A673 (cell line): ENCODE measurements around the gene PRR11. TPM values are rescaled to one million over a fixed set of nuclear protein-coding genes. Genes with fewer than 3 reads are reported as not detected.

ENCODE experiments used
- Bru-seq: library from RNA; stranded (reverse); fragments of 400-500 nt; gene quantifications from one replicate; lab custom pipeline; 2021; lab: Mats Ljungman, UMichigan
- BruChase-seq, 2 experiments: library from RNA; stranded (reverse); fragments of 400-500 nt; gene quantifications; one replicate each; lab custom pipeline; 2021; lab: Mats Ljungman, UMichigan
- BruUV-seq: library from RNA; stranded (reverse); fragments of 400-500 nt; replicated peaks from 2 replicates; lab custom pipeline; 2021; lab: Mats Ljungman, UMichigan
- CTCF ChIA-PET: fragments of 300-600 bp; sonication (Branson Sonifier 250); formaldehyde crosslinking; loops from one replicate; lab custom pipeline; 2022; ENCODE audit warnings: antibody characterized with exemption; lab: Charles Lee
- POLR2A ChIA-PET: fragments of 300-600 bp; sonication (Branson Sonifier 250); formaldehyde crosslinking; loops from one replicate; lab custom pipeline; 2022; ENCODE audit warnings: antibody characterized with exemption; ENCODE audit not compliant: low non-redundant PET; lab: Charles Lee
- DNase-seq: peaks from one replicate; pipeline ENCODE4 v3.0.0-alpha.2; 2015; ENCODE audit warnings: low spot score
- H3K27ac ChIP-seq: fragments of 200-600 bp; sonication (generic); 2 replicates; pipeline ENCODE4 v1.5.1; 2016; ENCODE audit warnings: mixed run types, low read depth, mild to moderate bottlenecking, mixed read lengths, antibody characterized with exemption, low read length; ENCODE audit not compliant: poor library complexity, severe bottlenecking
- H3K27me3 ChIP-seq: fragments of 200-600 bp; sonication (generic); replicated peaks from 2 replicates; pipeline ENCODE4 v1.6.1; 2017; ENCODE audit warnings: mixed run types, low read depth, mild to moderate bottlenecking, mixed read lengths, antibody characterized with exemption, low read length; ENCODE audit not compliant: insufficient read depth, poor library complexity
- H3K36me3 ChIP-seq: fragments of 200-600 bp; sonication (generic); 2 replicates; pipeline ENCODE4 v1.6.1; 2016; ENCODE audit warnings: mixed run types, mild to moderate bottlenecking, mixed read lengths, antibody characterized with exemption, low read length; ENCODE audit not compliant: insufficient read depth, poor library complexity, severe bottlenecking
- H3K4me1 ChIP-seq: fragments of 200-600 bp; sonication (generic); 2 replicates; pipeline ENCODE4 v1.6.1; 2017; ENCODE audit warnings: mixed run types, mild to moderate bottlenecking, mixed read lengths, antibody characterized with exemption, low read length; ENCODE audit not compliant: insufficient read depth, poor library complexity, severe bottlenecking
- H3K4me3 ChIP-seq: fragments of 200-600 bp; sonication (generic); 2 replicates; pipeline ENCODE4 v1.5.1; 2016; ENCODE audit warnings: low read depth, mixed run types, mild to moderate bottlenecking, mixed read lengths, low read length; ENCODE audit not compliant: poor library complexity, severe bottlenecking
- H3K9me3 ChIP-seq: fragments of 200-600 bp; sonication (generic); 2 replicates; pipeline ENCODE4 v1.6.1; 2016; ENCODE audit warnings: mixed run types, low read depth, mild to moderate bottlenecking, mixed read lengths, antibody characterized with exemption, low read length; ENCODE audit not compliant: poor library complexity, severe bottlenecking
- EZH2 ChIP-seq: fragments of 200-600 bp; sonication (generic); IDR thresholded peaks from 2 replicates; pipeline ENCODE4 v1.6.1; 2017; ENCODE audit warnings: borderline replicate concordance, low read depth, mild to moderate bottlenecking, mixed read lengths, antibody characterized with exemption, low read length; ENCODE audit not compliant: poor library complexity, severe bottlenecking
- intact Hi-C: fragments of 100-400 bp; cut with micrococcal nuclease; formaldehyde crosslinking; loops from one replicate; pipeline ENCODE4 v1.10.0; 2022; ENCODE audit not compliant: unreplicated experiment
- long read RNA-seq: library from polyadenylated mRNA; stranded (forward); transcript quantifications from one replicate; pipeline ENCODE4 v2.0.0, GENCODE V29; 2022
- total RNA-seq: library from RNA; stranded (reverse); gene quantifications from 2 replicates; pipeline ENCODE4 v1.2.3, GENCODE V29; 2021
- TF ChIP-seq, protein P1 (sequence below): fragments of 300-800, 200-600 bp; sonication (generic); conservative IDR thresholded peaks from 2 replicates; pipeline ENCODE4 v1.5.1; 2017; ENCODE audit warnings: low read depth, mild to moderate bottlenecking, antibody characterized with exemption, low read length, moderate library complexity, mixed read lengths

PRR11 gene
- total RNA-seq, result 123 and 130 TPM in 2 replicates
- Bru-seq, nascent RNA, result percentile 86 among the genes with signal in this experiment
- BruChase-seq, experiment 1, labeled RNA remaining after a 2-hour chase, result percentile 84 among the genes with signal in this experiment
- BruChase-seq, experiment 2, labeled RNA remaining after a 6-hour chase, result percentile 93 among the genes with signal in this experiment
- long read RNA-seq, partial matches to known transcripts, result 1 of 5 reads
- long read RNA-seq, other reads (novel, unspliced or antisense), result 3 of 5 reads

DNA sequence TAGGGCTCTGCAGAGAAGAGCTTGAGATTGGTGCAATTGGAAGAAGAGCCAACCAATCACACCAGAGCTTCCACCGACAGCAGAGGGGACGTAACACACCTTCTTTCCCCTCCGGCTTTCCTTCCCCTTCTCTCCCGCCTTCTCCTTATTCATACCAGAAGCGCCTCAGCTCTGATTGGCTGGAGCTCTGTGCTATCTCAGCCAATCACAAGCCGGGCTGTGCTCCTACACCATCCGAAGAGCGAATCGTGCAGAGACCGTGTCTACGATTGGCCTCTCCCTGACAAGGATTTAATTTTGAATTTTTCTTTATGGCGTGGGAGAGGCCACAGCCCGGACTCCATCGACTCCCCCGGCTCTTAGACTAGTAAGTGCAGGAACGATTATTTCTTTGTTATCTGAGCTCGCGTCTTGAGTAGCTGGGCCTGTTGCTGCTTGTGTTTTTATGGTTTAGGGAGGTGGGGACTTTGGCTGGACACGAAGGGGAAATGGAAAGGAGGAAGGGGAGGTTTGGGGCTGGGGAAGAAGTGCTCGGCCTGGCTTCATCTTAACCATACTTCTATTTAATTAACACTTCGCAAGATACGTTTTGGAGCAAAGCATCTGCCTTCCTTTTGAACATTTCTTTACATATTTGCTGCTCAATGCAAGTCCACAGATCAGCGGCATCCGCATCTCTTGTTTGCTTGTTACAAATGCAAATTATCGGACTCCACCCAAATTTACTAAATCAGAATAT, at the start of gene PRR11:
Gene PRR11, plus strand, starts transcription at position 308 of the 739 bp plus-strand sequence. CDS start 14,007 bp downstream, outside the sequence.
- H3K27ac ChIP-seq, result peak within 1 kb of the TSS; percentile 97
- POLR2A ChIA-PET, result interaction anchor here (0.5 to 0.7 kb wide), 5 partner anchors 9 to 1432 kb away, joined by 3 to 6 read pairs (median 5); no protein-coding TSS in a partner anchor
- no peaks in the 10 kb centered on the region for H3K36me3 ChIP-seq
- H3K4me3 ChIP-seq, result peak within 1 kb of the TSS; percentile 62
- H3K9me3 ChIP-seq, result no peaks in the 10 kb centered on the region
- CTCF ChIA-PET, result no interaction called here
- peak; percentile 100 for DNase-seq
- peaks cover 41% of the 10 kb centered on the region for H3K4me1 ChIP-seq
- intact Hi-C loops, result loop anchor here (10.0 kb wide), 1 partner anchor 641 kb away; the partner anchor contains the start of gene MTMR4
- H3K27me3 ChIP-seq, result no peaks in the 10 kb centered on the region
- no peak for TF ChIP-seq EZH2
- TF ChIP-seq, protein P1, sequence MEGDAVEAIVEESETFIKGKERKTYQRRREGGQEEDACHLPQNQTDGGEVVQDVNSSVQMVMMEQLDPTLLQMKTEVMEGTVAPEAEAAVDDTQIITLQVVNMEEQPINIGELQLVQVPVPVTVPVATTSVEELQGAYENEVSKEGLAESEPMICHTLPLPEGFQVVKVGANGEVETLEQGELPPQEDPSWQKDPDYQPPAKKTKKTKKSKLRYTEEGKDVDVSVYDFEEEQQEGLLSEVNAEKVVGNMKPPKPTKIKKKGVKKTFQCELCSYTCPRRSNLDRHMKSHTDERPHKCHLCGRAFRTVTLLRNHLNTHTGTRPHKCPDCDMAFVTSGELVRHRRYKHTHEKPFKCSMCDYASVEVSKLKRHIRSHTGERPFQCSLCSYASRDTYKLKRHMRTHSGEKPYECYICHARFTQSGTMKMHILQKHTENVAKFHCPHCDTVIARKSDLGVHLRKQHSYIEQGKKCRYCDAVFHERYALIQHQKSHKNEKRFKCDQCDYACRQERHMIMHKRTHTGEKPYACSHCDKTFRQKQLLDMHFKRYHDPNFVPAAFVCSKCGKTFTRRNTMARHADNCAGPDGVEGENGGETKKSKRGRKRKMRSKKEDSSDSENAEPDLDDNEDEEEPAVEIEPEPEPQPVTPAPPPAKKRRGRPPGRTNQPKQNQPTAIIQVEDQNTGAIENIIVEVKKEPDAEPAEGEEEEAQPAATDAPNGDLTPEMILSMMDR, result no peak
- BruUV-seq, result no TSS peak

GRCh38 chr17:59105852-59106462, 49.6 kb upstream of the PRR11 start:
- Histone ChIP-seq H3K4me3 (peak overlapping the region; percentile 97), H3K27ac (peak overlapping the region; percentile 89), H3K4me1 (no peaks in the 10 kb centered on the region), H3K36me3 (no peaks in the 10 kb centered on the region), H3K9me3 (no peaks in the 10 kb centered on the region), H3K27me3 (no peaks in the 10 kb centered on the region)
- TF ChIP-seq EZH2, result no peak
- TF ChIP-seq, protein P1, result no peak
- DNase-seq, result peak; percentile 68
- intact Hi-C loops, result loop anchor here (5.0 kb wide), 1 partner anchor 46 kb away; no protein-coding TSS in a partner anchor
- BruUV-seq, result no TSS peak
- ChIA-PET POLR2A (no interaction called here), CTCF (interaction anchor here (1.0 to 1.1 kb wide), 2 partner anchors 395 to 587 kb away, joined by 3 read pairs; no protein-coding TSS in a partner anchor)
